ENCODE results near the gene MYO7A.

MYO7A gene

GRCh38 chr11:77181226-77181625, 53.2 kb downstream of the MYO7A start:
- Histone ChIP-seq H3K4me3 (ENCODE audit: low read depth, low read length, poor library complexity, severe bottlenecking) (no peak overlapping the region), H3K36me3 (ENCODE audit: insufficient read depth, low read length) (no peaks in the 10 kb centered on the region), H2AFZ (ENCODE audit: low read length) (no peak overlapping the region), H3K9ac (ENCODE audit: low read length) (no peak overlapping the region), H3K9me2 (ENCODE audit: low read depth, low read length) (no peaks in the 10 kb centered on the region), H3K27ac (ENCODE audit: low read depth, low read length, poor library complexity, severe bottlenecking) (no peak overlapping the region), H3K4me1 (ENCODE audit: insufficient read depth, low read length, severe bottlenecking) (no peaks in the 10 kb centered on the region), H3F3A (ENCODE audit: insufficient read depth, low read length) (no peaks in the 10 kb centered on the region), H3K9me3 (ENCODE audit: low read length) (no peaks in the 10 kb centered on the region), H3K27me3 (ENCODE audit: insufficient read depth, low read length) (no peaks in the 10 kb centered on the region), H4K20me1 (ENCODE audit: insufficient read depth, low read length) (no peaks in the 10 kb centered on the region), H3K4me2 (ENCODE audit: low read length) (no peak overlapping the region), H3K79me2 (ENCODE audit: insufficient read depth, low read length) (no peaks in the 10 kb centered on the region)
- no peak for TF ChIP-seq CTCF (IDR thresholded peaks at IDR 0.05; ENCODE audit: low read length)
- no peak for TF ChIP-seq EZH2 (IDR thresholded peaks at IDR 0.05; ENCODE audit: borderline replicate concordance, low read length)

DNA sequence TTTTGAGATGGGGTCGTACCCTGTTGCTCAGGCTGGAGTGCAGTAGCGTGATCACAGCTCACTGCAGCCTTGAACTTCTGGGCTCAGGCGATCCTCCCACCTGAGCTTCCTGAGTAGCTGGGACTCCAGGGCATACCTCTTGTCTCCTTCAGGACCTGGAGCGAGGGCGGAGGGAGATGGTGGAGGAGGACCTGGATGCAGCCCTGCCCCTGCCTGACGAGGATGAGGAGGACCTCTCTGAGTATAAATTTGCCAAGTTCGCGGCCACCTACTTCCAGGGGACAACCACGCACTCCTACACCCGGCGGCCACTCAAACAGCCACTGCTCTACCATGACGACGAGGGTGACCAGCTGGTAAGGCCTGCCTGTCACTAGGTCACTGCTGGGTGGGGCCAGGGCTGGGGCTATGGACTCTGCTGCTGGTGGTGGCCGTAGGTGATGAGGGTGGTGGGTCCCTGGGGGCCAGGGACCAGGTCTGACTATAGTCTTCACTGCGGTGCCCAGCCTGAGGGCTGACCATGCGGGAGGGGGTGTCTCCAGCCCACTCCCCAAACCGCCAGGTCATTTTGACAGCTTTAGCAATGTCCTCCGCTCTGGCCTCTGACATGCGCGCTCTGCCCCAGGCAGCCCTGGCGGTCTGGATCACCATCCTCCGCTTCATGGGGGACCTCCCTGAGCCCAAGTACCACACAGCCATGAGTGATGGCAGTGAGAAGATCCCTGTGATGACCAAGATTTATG, 53.9 kb downstream of the MYO7A start:
- H3K36me3 ChIP-seq (ENCODE audit: insufficient read depth, low read length), result no peaks in the 10 kb centered on the region
- TF ChIP-seq CTCF (IDR thresholded peaks at IDR 0.05; ENCODE audit: low read length), result no peak

GRCh38 chr11:77182542-77183430, 54.7 kb downstream of the MYO7A start:
- Histone ChIP-seq H3K9me3 (ENCODE audit: low read length) (no peaks in the 10 kb centered on the region), H3K4me1 (ENCODE audit: insufficient read depth, low read length, severe bottlenecking) (no peaks in the 10 kb centered on the region), H3K27ac (ENCODE audit: low read depth, low read length, poor library complexity, severe bottlenecking) (no peak overlapping the region), H3K79me2 (ENCODE audit: insufficient read depth, low read length) (no peaks in the 10 kb centered on the region), H4K20me1 (ENCODE audit: insufficient read depth, low read length) (no peaks in the 10 kb centered on the region), H3K4me3 (ENCODE audit: low read depth, low read length, poor library complexity, severe bottlenecking) (no peak overlapping the region), H3K9me2 (ENCODE audit: low read depth, low read length) (no peaks in the 10 kb centered on the region), H3K4me2 (ENCODE audit: low read length) (no peak overlapping the region), H3K27me3 (ENCODE audit: insufficient read depth, low read length) (no peaks in the 10 kb centered on the region), H3K9ac (ENCODE audit: low read length) (no peak overlapping the region), H3F3A (ENCODE audit: insufficient read depth, low read length) (no peaks in the 10 kb centered on the region), H2AFZ (ENCODE audit: low read length) (no peak overlapping the region), H3K36me3 (ENCODE audit: insufficient read depth, low read length) (no peaks in the 10 kb centered on the region)
- TF ChIP-seq EZH2 (IDR thresholded peaks at IDR 0.05; ENCODE audit: borderline replicate concordance, low read length) (no peak), CTCF (IDR thresholded peaks at IDR 0.05; ENCODE audit: low read length) (no peak)

More for the DNA sequence above, 53.9 kb downstream of the MYO7A start:
- Histone ChIP-seq H3K4me1 (ENCODE audit: insufficient read depth, low read length, severe bottlenecking) (no peaks in the 10 kb centered on the region), H3K9me3 (ENCODE audit: low read length) (no peaks in the 10 kb centered on the region), H2AFZ (ENCODE audit: low read length) (no peak overlapping the region), H3K4me2 (ENCODE audit: low read length) (no peak overlapping the region), H3K27ac (ENCODE audit: low read depth, low read length, poor library complexity, severe bottlenecking) (no peak overlapping the region), H3K9ac (ENCODE audit: low read length) (no peak overlapping the region), H3K4me3 (ENCODE audit: low read depth, low read length, poor library complexity, severe bottlenecking) (no peak overlapping the region), H3K9me2 (ENCODE audit: low read depth, low read length) (no peaks in the 10 kb centered on the region), H4K20me1 (ENCODE audit: insufficient read depth, low read length) (no peaks in the 10 kb centered on the region), H3K79me2 (ENCODE audit: insufficient read depth, low read length) (no peaks in the 10 kb centered on the region), H3K27me3 (ENCODE audit: insufficient read depth, low read length) (no peaks in the 10 kb centered on the region), H3F3A (ENCODE audit: insufficient read depth, low read length) (no peaks in the 10 kb centered on the region)

Measured in OCI-LY1 (cell line).